HCT116 (cell line): ENCODE results near the gene COMMD1. TPM values are rescaled to one million over a fixed set of nuclear protein-coding genes. Genes with fewer than 3 reads are reported as not detected.

Source experiments
- ATAC-seq: fragments of 200-7000 bp; cut with Tn5 transposase; 2 replicates; pipeline ENCODE4 v1.9.1; 2020; ENCODE audit warnings: mild to moderate bottlenecking, moderate library complexity
- BruUV-seq: library from RNA; stranded (reverse); fragments of 400-500 nt; replicated peaks from 2 replicates; lab custom pipeline; 2021; lab: Mats Ljungman, UMichigan
- CTCF ChIA-PET: fragments of 300-600 bp; sonication (Branson Sonifier 250); formaldehyde crosslinking; loops from one replicate; lab custom pipeline; 2021; ENCODE audit warnings: antibody characterized with exemption; lab: Charles Lee
- POLR2A ChIA-PET: fragments of 300-600, 350-600 bp; sonication (Branson Sonifier 250); formaldehyde crosslinking; loops from one replicate; lab custom pipeline; 2021; ENCODE audit warnings: antibody characterized with exemption; lab: Charles Lee
- RAD21 ChIA-PET, 2 experiments: fragments of 300-600 bp; sonication (Branson Sonifier 250); formaldehyde crosslinking; loops; one replicate each; lab custom pipeline; 2023; ENCODE audit warnings: low total read pairs in 2 of 2; ENCODE audit not compliant: uncharacterized antibody in 2 of 2, unreplicated experiment in 2 of 2, low non-redundant PET in 1 of 2; lab: Charles Lee
- DNase-seq: peaks from one replicate; pipeline ENCODE4 v3.0.0-alpha.2; 2010; ENCODE audit warnings: low read depth, low spot score
- H2AFZ ChIP-seq: fragments of 200-600 bp; shearing (Covaris generic), sonication (generic); 2 replicates; pipeline ENCODE4 v1.6.1; 2017; ENCODE audit warnings: low read depth, mixed run types, mixed read lengths, antibody characterized with exemption, low read length; ENCODE audit not compliant: poor library complexity, severe bottlenecking
- H3K27ac ChIP-seq: 2 replicates; pipeline ENCODE4 v1.5.1; 2012; ENCODE audit warnings: low read depth, low read length
- H3K27me3 ChIP-seq: fragments of 200-600 bp; sonication (generic); 2 replicates; pipeline ENCODE4 v1.6.1; 2016; ENCODE audit warnings: mixed run types, low read length, mixed read lengths; ENCODE audit not compliant: insufficient read depth
- H3K36me3 ChIP-seq, 2 experiments: fragments of 200-500 bp in 1 of 2; fragments of 200-600 bp in 1 of 2; sonication (Bioruptor generic) in 1 of 2; sonication (generic) in 1 of 2; 2 replicates each; pipeline versions ENCODE4 v1.5.1 to v1.6.1; 2014 to 2016; ENCODE audit warnings: low read length in 2 of 2, inconsistent platforms in 1 of 2, mixed read lengths in 1 of 2, mixed run types in 1 of 2; ENCODE audit not compliant: insufficient read depth in 2 of 2, control insufficient read depth in 1 of 2
- H3K4me1 ChIP-seq, 2 experiments: fragments of 200-600 bp in 1 of 2; sonication (generic) in 1 of 2; 2 replicates each; pipeline versions ENCODE4 v1.5.1 to v1.6.1; 2012 to 2017; ENCODE audit warnings: low read length in 2 of 2, inconsistent platforms in 1 of 2, mild to moderate bottlenecking in 1 of 2, mixed read lengths in 1 of 2, mixed run types in 1 of 2, moderate library complexity in 1 of 2; ENCODE audit not compliant: insufficient read depth in 2 of 2, control insufficient read depth in 1 of 2
- H3K4me2 ChIP-seq: fragments of 200-600 bp; sonication (generic); 2 replicates; pipeline ENCODE4 v1.6.1; 2017; ENCODE audit warnings: mixed run types, low read length, mixed read lengths
- H3K4me3 ChIP-seq, 2 experiments: fragments of 200-600 bp in 1 of 2; sonication (generic) in 1 of 2; replicated peaks in 1 of 2; 2 replicates each; pipeline ENCODE4 v1.5.1; 2011 to 2016; ENCODE audit warnings: low read length in 2 of 2, control low read depth in 1 of 2, low read depth in 1 of 2, mild to moderate bottlenecking in 1 of 2, mixed read lengths in 1 of 2, mixed run types in 1 of 2
- H3K79me2 ChIP-seq: fragments of 200-600 bp; sonication (generic); 2 replicates; pipeline ENCODE4 v1.6.1; 2017; ENCODE audit warnings: mild to moderate bottlenecking, mixed run types, low read length, moderate library complexity, mixed read lengths; ENCODE audit not compliant: insufficient read depth
- H3K9ac ChIP-seq: fragments of 200-600 bp; sonication (generic); 2 replicates; pipeline ENCODE4 v1.6.1; 2016; ENCODE audit warnings: low read length, mixed read lengths
- H3K9me2 ChIP-seq: fragments of 200-600 bp; sonication (generic), shearing (Covaris generic); 2 replicates; pipeline ENCODE4 v1.6.1; 2017; ENCODE audit warnings: mixed run types, mild to moderate bottlenecking, moderate library complexity; ENCODE audit not compliant: insufficient read depth
- H3K9me3 ChIP-seq, 2 experiments: fragments of 200-500 bp in 1 of 2; fragments of 200-600 bp in 1 of 2; sonication (Bioruptor generic) in 1 of 2; sonication (generic) in 1 of 2; 2 replicates each; pipeline ENCODE4 v1.6.1; 2014 to 2017; ENCODE audit warnings: low read length in 2 of 2, mixed read lengths in 2 of 2, inconsistent platforms in 1 of 2, low read depth in 1 of 2, mild to moderate bottlenecking in 1 of 2, mixed run types in 1 of 2, moderate library complexity in 1 of 2; ENCODE audit not compliant: control insufficient read depth in 1 of 2, insufficient read depth in 1 of 2
- H4K20me1 ChIP-seq: fragments of 200-600 bp; sonication (generic), shearing (Covaris generic); 2 replicates; pipeline ENCODE4 v1.6.1; 2017; ENCODE audit warnings: mixed run types, mild to moderate bottlenecking, moderate library complexity; ENCODE audit not compliant: insufficient read depth
- ATF3 ChIP-seq: IDR thresholded peaks from 2 replicates; pipeline ENCODE4 v1.6.1; 2012
- CBX3 ChIP-seq: IDR thresholded peaks from 2 replicates; pipeline ENCODE4 v1.6.1; 2012; ENCODE audit warnings: low read depth
- CEBPB ChIP-seq: IDR thresholded peaks from 2 replicates; pipeline ENCODE4 v1.6.1; 2012; ENCODE audit warnings: low read depth
- ELF1 ChIP-seq: IDR thresholded peaks from 2 replicates; pipeline ENCODE4 v1.6.1; 2012; ENCODE audit warnings: low read depth, borderline replicate concordance
- EZH2 ChIP-seq: fragments of 200-600 bp; sonication (generic); IDR thresholded peaks from 2 replicates; pipeline ENCODE4 v1.6.1; 2017; ENCODE audit warnings: antibody characterized with exemption, mixed run types
- EZH2phosphoT487 ChIP-seq: fragments of 200-600 bp; IDR thresholded peaks from 2 replicates; pipeline ENCODE4 v1.6.1; 2018; ENCODE audit warnings: antibody characterized with exemption, borderline replicate concordance
- FOSL1 ChIP-seq: IDR thresholded peaks from 2 replicates; pipeline ENCODE4 v1.6.1; 2012; ENCODE audit warnings: low read depth
- JUND ChIP-seq: IDR thresholded peaks from 2 replicates; pipeline ENCODE4 v1.6.1; 2012
- POLR2A ChIP-seq: IDR thresholded peaks from 2 replicates; pipeline ENCODE4 v1.7.0; 2011; ENCODE audit warnings: borderline replicate concordance; ENCODE audit not compliant: insufficient read depth, insufficient read length; ENCODE audit errors: extremely low read depth
- POLR2AphosphoS5 ChIP-seq: IDR thresholded peaks from 2 replicates; pipeline ENCODE4 v1.6.1; 2011; ENCODE audit warnings: mild to moderate bottlenecking, low read depth, low read length, moderate library complexity
- RAD21 ChIP-seq: IDR thresholded peaks from 2 replicates; pipeline ENCODE4 v1.6.1; 2012; ENCODE audit warnings: low read depth, mild to moderate bottlenecking
- REST ChIP-seq: IDR thresholded peaks from 2 replicates; pipeline ENCODE4 v1.6.1; 2012; ENCODE audit warnings: low read depth
- SP1 ChIP-seq: IDR thresholded peaks from 2 replicates; pipeline ENCODE4 v1.6.1; 2012; ENCODE audit warnings: low read depth
- SRF ChIP-seq: IDR thresholded peaks from 2 replicates; pipeline ENCODE4 v1.6.1; 2012; ENCODE audit warnings: low read depth
- TCF7L2 ChIP-seq: IDR thresholded peaks from 2 replicates; pipeline ENCODE4 v1.7.0; 2011; ENCODE audit warnings: borderline replicate concordance, inconsistent platforms; ENCODE audit not compliant: insufficient read depth, insufficient read length; ENCODE audit errors: extremely low read depth
- YY1 ChIP-seq: IDR thresholded peaks from 2 replicates; pipeline ENCODE4 v1.6.1; 2011; ENCODE audit warnings: low read length, low read depth, moderate library complexity, mild to moderate bottlenecking; ENCODE audit not compliant: insufficient replicate concordance; ENCODE audit errors: extremely low read depth
- ZBTB33 ChIP-seq: IDR thresholded peaks from 2 replicates; pipeline ENCODE4 v1.6.1; 2011; ENCODE audit warnings: mild to moderate bottlenecking, low read length, moderate library complexity; ENCODE audit not compliant: insufficient replicate concordance; ENCODE audit errors: extremely low read depth
- ZFX ChIP-seq: fragments of 450-650 bp; IDR thresholded peaks from 2 replicates; pipeline ENCODE4 v1.6.1; 2017
- ZNF274 ChIP-seq: fragments of 200-500 bp; sonication (Bioruptor generic); IDR thresholded peaks from 2 replicates; pipeline ENCODE4 v1.6.1; 2014; ENCODE audit warnings: mild to moderate bottlenecking, low read depth, low read length, inconsistent platforms
- intact Hi-C: fragments of 100-400 bp; cut with micrococcal nuclease; formaldehyde crosslinking; loops from 2 replicates; pipeline ENCODE4 v1.10.0; 2022
- total RNA-seq: library from RNA; stranded (reverse); gene quantifications from one replicate; pipeline ENCODE4 v1.2.1, GENCODE V29; 2021; ENCODE audit not compliant: unreplicated experiment

COMMD1 gene
- total RNA-seq, 1 experiment from 2014 or later = 16.1 TPM

DNA sequence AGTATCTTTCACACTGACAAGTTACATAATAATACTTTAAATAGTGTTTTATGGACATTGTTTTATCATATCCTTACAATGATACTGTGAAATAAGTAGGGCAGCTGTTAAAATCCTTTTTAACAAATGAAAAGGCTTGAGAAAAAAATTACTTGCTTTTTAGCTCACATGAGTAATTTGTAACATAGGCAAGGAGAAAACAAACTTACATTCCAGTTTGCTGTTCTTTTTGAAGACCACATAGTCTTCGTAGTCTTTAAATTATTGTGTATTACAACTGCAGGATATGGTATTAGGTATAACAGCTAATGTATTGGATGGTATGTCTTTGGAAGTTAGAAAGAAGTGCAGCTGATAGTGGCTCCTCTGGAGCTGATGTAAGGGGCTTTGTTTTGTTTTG is 130.8 kb downstream of the COMMD1 start:
- ChIA-PET POLR2A (no interaction called here), CTCF (no interaction called here)
- intact Hi-C loops = no loop called here

More for the DNA sequence above, 130.8 kb downstream of the COMMD1 start:
- H2AFZ ChIP-seq = no peak overlapping the region
- BruUV-seq = no TSS peak
- H3K9ac ChIP-seq = no peak overlapping the region
- H3K4me1 ChIP-seq = no peaks in the 10 kb centered on the region
- no peaks in the 10 kb centered on the region for H3K27me3 ChIP-seq
- TF ChIP-seq POLR2AphosphoS5 = no peak
- TF ChIP-seq EZH2phosphoT487 = no peak
- no peak for TF ChIP-seq CEBPB
- TF ChIP-seq YY1 = no peak
- TF ChIP-seq SP1 = no peak
- no peak for TF ChIP-seq SRF
- no peak for TF ChIP-seq EZH2
- no peak for TF ChIP-seq JUND
- TF ChIP-seq ELF1 = no peak
- TF ChIP-seq REST = no peak
- no peak for TF ChIP-seq ZNF274
- TF ChIP-seq RAD21 = no peak
- TF ChIP-seq FOSL1 = no peak
- TF ChIP-seq CBX3 = no peak
- no peak for TF ChIP-seq TCF7L2
- no peak for TF ChIP-seq ATF3
- TF ChIP-seq ZBTB33 = no peak
- TF ChIP-seq ZFX = no peak
- no peak for TF ChIP-seq POLR2A
- H4K20me1 ChIP-seq = no peaks in the 10 kb centered on the region
- no peaks in the 10 kb centered on the region for H3K79me2 ChIP-seq
- no peaks in the 10 kb centered on the region for H3K9me3 ChIP-seq
- no peak overlapping the region for H3K4me2 ChIP-seq
- H3K27ac ChIP-seq = no peak overlapping the region
- RAD21 ChIA-PET = no interaction called here
- H3K4me3 ChIP-seq = no peak overlapping the region
- DNase-seq (no peak), ATAC-seq (no peak)
- H3K36me3 ChIP-seq = no peaks in the 10 kb centered on the region
- no peaks in the 10 kb centered on the region for H3K9me2 ChIP-seq
